Measurements from ENCODE around the gene TMEM176B.
A peak's percentile ranks its signal among the peaks of the same experiment; 100 is the strongest.

The TMEM176B gene

GRCh38 chr7:150806454-150806853 lies 6.3 kb upstream of the TMEM176B start:
- H3K27ac Mint-ChIP-seq, result no peak overlapping the region
- H3K9me3 Mint-ChIP-seq, result no peaks in the 10 kb centered on the region
- H3K36me3 Mint-ChIP-seq, result peaks cover 3% of the 10 kb centered on the region
- peaks cover 4% of the 10 kb centered on the region for H3K4me1 Mint-ChIP-seq
- H3K27me3 Mint-ChIP-seq, result peaks cover 28% of the 10 kb centered on the region
- DNase-seq (ENCODE audit: low spot score in 2 of 2), result no peak
- H3K4me3 Mint-ChIP-seq, result no peak overlapping the region
- ATAC-seq (ENCODE audit: low read depth), result no peak

- no peak for DNase-seq (ENCODE audit: low spot score in 2 of 2)
- peaks cover 31% of the 10 kb centered on the region for H3K27me3 Mint-ChIP-seq
- H3K36me3 Mint-ChIP-seq, result peaks cover 3% of the 10 kb centered on the region
- peaks cover 4% of the 10 kb centered on the region for H3K4me1 Mint-ChIP-seq
- H3K9me3 Mint-ChIP-seq, result no peaks in the 10 kb centered on the region
- ATAC-seq (ENCODE audit: low read depth), result no peak
- no peak overlapping the region for H3K4me3 Mint-ChIP-seq
- H3K27ac Mint-ChIP-seq, result no peak overlapping the region
Observed at GRCh38 chr7:150805864-150806263, 5.7 kb upstream of the TMEM176B start.

- Mint-ChIP-seq H3K27ac (no peak overlapping the region), H3K4me3 (no peak overlapping the region), H3K27me3 (peaks cover 29% of the 10 kb centered on the region), H3K4me1 (peaks cover 4% of the 10 kb centered on the region), H3K9me3 (no peaks in the 10 kb centered on the region), H3K36me3 (peaks cover 3% of the 10 kb centered on the region)
- ATAC-seq (ENCODE audit: low read depth) (no peak), DNase-seq (ENCODE audit: low spot score in 2 of 2) (no peak)
Observed at GRCh38 chr7:150804802-150805201, 4.6 kb upstream of the TMEM176B start.

- Mint-ChIP-seq H3K4me1 (peaks cover 4% of the 10 kb centered on the region), H3K36me3 (peaks cover 5% of the 10 kb centered on the region), H3K27ac (no peak overlapping the region), H3K4me3 (no peak overlapping the region), H3K27me3 (peaks cover 30% of the 10 kb centered on the region), H3K9me3 (peaks cover 1% of the 10 kb centered on the region)
- no peak for DNase-seq (ENCODE audit: low spot score in 2 of 2)
- no peak for ATAC-seq (ENCODE audit: low read depth)
Observed at GRCh38 chr7:150803161-150803860, 3.1 kb upstream of the TMEM176B start.

- peaks cover 4% of the 10 kb centered on the region for H3K4me1 Mint-ChIP-seq
- H3K27ac Mint-ChIP-seq, result no peak overlapping the region
- DNase-seq (ENCODE audit: low spot score in 2 of 2), result no peak
- H3K9me3 Mint-ChIP-seq, result peaks cover 1% of the 10 kb centered on the region
- no peak for ATAC-seq (ENCODE audit: low read depth)
- H3K36me3 Mint-ChIP-seq, result peaks cover 5% of the 10 kb centered on the region
- H3K27me3 Mint-ChIP-seq, result peaks cover 28% of the 10 kb centered on the region
- H3K4me3 Mint-ChIP-seq, result peak overlapping the region; percentile 42
Observed at GRCh38 chr7:150801946-150802771, 2.0 kb upstream of the TMEM176B start.

- ATAC-seq (ENCODE audit: low read depth), result no peak
Observed at GRCh38 chr7:150801242-150801945, 1.2 kb upstream of the TMEM176B start.

GRCh38 chr7:150800581-150801241 lies 547 bp upstream of the TMEM176B start, which contains the start of gene TMEM176A:
Gene TMEM176A, plus strand, starts transcription at chr7:150800769. Its CDS starts 782 bp downstream, at chr7:150801551.
- DNase-seq (ENCODE audit: low spot score in 2 of 2) (peak in 1 of 2 donors; percentile 21), ATAC-seq (ENCODE audit: low read depth) (peak; percentile 24)
- H3K9me3 Mint-ChIP-seq, result peaks cover 1% of the 10 kb centered on the region
- H3K4me1 Mint-ChIP-seq, result peaks cover 4% of the 10 kb centered on the region
- peaks cover 30% of the 10 kb centered on the region for H3K27me3 Mint-ChIP-seq
- H3K36me3 Mint-ChIP-seq, result peaks cover 7% of the 10 kb centered on the region
- H3K27ac Mint-ChIP-seq, result no peak within 1 kb of the TSS
- peak within 1 kb of the TSS; percentile 49 for H3K4me3 Mint-ChIP-seq

More at GRCh38 chr7:150801242-150801945, 1.2 kb upstream of the TMEM176B start:
- Mint-ChIP-seq H3K4me3 (peak overlapping the region; percentile 49), H3K36me3 (peaks cover 5% of the 10 kb centered on the region), H3K27me3 (peaks cover 30% of the 10 kb centered on the region), H3K9me3 (peaks cover 1% of the 10 kb centered on the region), H3K27ac (no peak overlapping the region), H3K4me1 (peaks cover 4% of the 10 kb centered on the region)
- DNase-seq (ENCODE audit: low spot score in 2 of 2), result no peak

- H3K9me3 Mint-ChIP-seq, result peaks cover 1% of the 10 kb centered on the region
- no peak overlapping the region for H3K4me3 Mint-ChIP-seq
- DNase-seq (ENCODE audit: low spot score in 2 of 2) (no peak), ATAC-seq (ENCODE audit: low read depth) (no peak)
- no peak overlapping the region for H3K27ac Mint-ChIP-seq
- H3K36me3 Mint-ChIP-seq, result peaks cover 7% of the 10 kb centered on the region
- peaks cover 4% of the 10 kb centered on the region for H3K4me1 Mint-ChIP-seq
- peaks cover 22% of the 10 kb centered on the region for H3K27me3 Mint-ChIP-seq
Observed at GRCh38 chr7:150799156-150799555, 1.0 kb downstream of the TMEM176B start.

- peaks cover 7% of the 10 kb centered on the region for H3K36me3 Mint-ChIP-seq
- peaks cover 4% of the 10 kb centered on the region for H3K4me1 Mint-ChIP-seq
- H3K27me3 Mint-ChIP-seq, result peaks cover 21% of the 10 kb centered on the region
- no peak overlapping the region for H3K27ac Mint-ChIP-seq
- DNase-seq (ENCODE audit: low spot score in 2 of 2), result no peak
- no peak overlapping the region for H3K4me3 Mint-ChIP-seq
- H3K9me3 Mint-ChIP-seq, result peaks cover 1% of the 10 kb centered on the region
- no peak for ATAC-seq (ENCODE audit: low read depth)
Observed at GRCh38 chr7:150797661-150798060, 2.5 kb downstream of the TMEM176B start.

GRCh38 chr7:150793569-150794238 lies 6.5 kb downstream of the TMEM176B start:
- DNase-seq (ENCODE audit: low spot score in 2 of 2), result no peak
- Mint-ChIP-seq H3K4me1 (no peaks in the 10 kb centered on the region), H3K9me3 (peaks cover 1% of the 10 kb centered on the region), H3K27ac (no peak overlapping the region), H3K4me3 (no peak overlapping the region), H3K36me3 (peaks cover 5% of the 10 kb centered on the region), H3K27me3 (peaks cover 10% of the 10 kb centered on the region)
- no peak for ATAC-seq (ENCODE audit: low read depth)

GRCh38 chr7:150791746-150792452 lies 8.3 kb downstream of the TMEM176B start:
- H3K9me3 Mint-ChIP-seq, result no peaks in the 10 kb centered on the region
- H3K27me3 Mint-ChIP-seq, result peaks cover 5% of the 10 kb centered on the region
- peaks cover 3% of the 10 kb centered on the region for H3K36me3 Mint-ChIP-seq
- DNase-seq (ENCODE audit: low spot score in 2 of 2) (no peak), ATAC-seq (ENCODE audit: low read depth) (no peak)
- no peak overlapping the region for H3K4me3 Mint-ChIP-seq
- peaks cover 8% of the 10 kb centered on the region for H3K4me1 Mint-ChIP-seq
- H3K27ac Mint-ChIP-seq, result no peak overlapping the region

- Mint-ChIP-seq H3K4me3 (no peak overlapping the region), H3K36me3 (peaks cover 3% of the 10 kb centered on the region)
- no peak for DNase-seq (ENCODE audit: low spot score in 2 of 2)
Observed at GRCh38 chr7:150791304-150791703, 8.9 kb downstream of the TMEM176B start.

More at GRCh38 chr7:150791304-150791703, 8.9 kb downstream of the TMEM176B start:
- H3K27ac Mint-ChIP-seq, result no peak overlapping the region
- peaks cover 5% of the 10 kb centered on the region for H3K27me3 Mint-ChIP-seq
- no peak for ATAC-seq (ENCODE audit: low read depth)
- no peaks in the 10 kb centered on the region for H3K9me3 Mint-ChIP-seq
- H3K4me1 Mint-ChIP-seq, result peaks cover 8% of the 10 kb centered on the region

Measured in memory B cell (primary cell).